ENCODE results near the gene FAM131B.
A peak's percentile ranks its signal among the peaks of the same experiment; 100 is the strongest.

Gene FAM131B

DNA sequence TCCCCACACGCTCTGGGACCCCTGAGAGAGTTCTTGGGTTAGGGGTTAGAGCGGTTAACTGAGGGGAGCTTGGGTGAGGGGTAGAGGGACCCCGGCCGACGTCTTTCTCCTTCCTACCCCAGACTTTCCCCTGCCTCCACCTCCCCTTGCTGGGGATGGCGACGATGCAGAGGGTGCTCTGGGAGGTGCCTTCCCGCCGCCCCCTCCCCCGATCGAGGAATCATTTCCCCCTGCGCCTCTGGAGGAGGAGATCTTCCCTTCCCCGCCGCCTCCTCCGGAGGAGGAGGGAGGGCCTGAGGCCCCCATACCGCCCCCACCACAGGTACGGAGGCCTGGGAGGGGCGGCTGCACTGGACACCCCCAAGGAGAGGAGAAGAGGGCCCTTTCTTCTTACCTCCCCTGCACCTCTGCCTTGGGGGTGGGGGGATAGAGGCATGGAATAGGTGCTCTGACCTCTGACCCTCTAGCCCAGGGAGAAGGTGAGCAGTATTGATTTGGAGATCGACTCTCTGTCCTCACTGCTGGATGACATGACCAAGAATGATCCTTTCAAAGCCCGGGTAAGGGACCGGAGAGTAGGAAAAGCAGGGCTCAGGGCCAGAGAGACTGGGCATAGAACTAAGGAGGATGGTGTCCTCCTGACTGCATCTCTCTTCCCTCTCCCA is 19.7 kb upstream of the FAM131B start:
- Histone ChIP-seq H3K27ac (ENCODE audit: low read depth, low read length) (peak overlapping the region; percentile 51), H3K27me3 (ENCODE audit: control insufficient read depth in 1 of 2, insufficient read depth in 2 of 2, low read length in 2 of 2) (no peaks in the 10 kb centered on the region), H3K9me3 (ENCODE audit: control insufficient read depth in 1 of 2, low read length in 2 of 2) (no peaks in the 10 kb centered on the region), H3K4me3 (ENCODE audit: low read depth in 1 of 2, low read length in 2 of 2) (peak overlapping the region; percentile 82 to 92), H3K4me1 (ENCODE audit: control insufficient read depth in 1 of 2, insufficient read depth in 2 of 2, low read length in 2 of 2) (peaks cover 53 to 63% of the 10 kb centered on the region in 2 donors), H3K9ac (ENCODE audit: low read depth in 1 of 2, low read length in 2 of 2) (peak overlapping the region; percentile 76 to 88), H3K36me3 (ENCODE audit: control insufficient read depth in 1 of 2, insufficient read depth in 2 of 2, low read length in 2 of 2) (peaks cover 3 to 4% of the 10 kb centered on the region in 2 donors)

DNA sequence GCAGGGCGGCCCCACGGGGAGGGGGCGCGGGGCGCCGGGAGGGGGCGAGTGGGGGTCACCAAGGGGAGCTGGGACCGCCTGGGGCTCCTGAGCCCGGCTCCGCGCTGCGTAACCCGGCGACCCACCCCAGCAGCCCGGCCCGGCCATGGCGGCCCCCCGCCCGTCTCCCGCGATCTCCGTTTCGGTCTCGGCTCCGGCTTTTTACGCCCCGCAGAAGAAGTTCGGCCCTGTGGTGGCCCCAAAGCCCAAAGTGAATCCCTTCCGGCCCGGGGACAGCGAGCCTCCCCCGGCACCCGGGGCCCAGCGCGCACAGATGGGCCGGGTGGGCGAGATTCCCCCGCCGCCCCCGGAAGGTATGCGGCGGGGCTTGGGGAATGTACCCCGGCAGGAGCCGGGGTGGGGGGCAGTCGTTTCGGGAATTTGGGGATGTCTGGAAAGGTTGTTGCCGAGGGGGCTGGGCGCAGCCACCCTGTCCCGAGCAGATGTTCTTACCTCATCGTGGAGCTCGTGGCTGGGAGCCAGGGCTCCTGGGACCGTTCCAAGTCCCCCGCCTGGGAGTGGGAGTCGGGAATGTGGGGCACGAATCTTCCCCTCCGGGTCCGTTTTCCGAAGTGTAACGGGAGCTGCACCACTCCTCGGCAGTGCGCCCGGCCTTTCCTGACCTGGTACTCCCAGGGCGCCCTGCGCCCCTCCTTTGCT is 19.1 kb upstream of the FAM131B start:
- Histone ChIP-seq H3K4me1 (ENCODE audit: control insufficient read depth in 1 of 2, insufficient read depth in 2 of 2, low read length in 2 of 2) (peaks cover 47 to 56% of the 10 kb centered on the region in 2 donors), H3K36me3 (ENCODE audit: control insufficient read depth in 1 of 2, insufficient read depth in 2 of 2, low read length in 2 of 2) (peaks cover 3 to 4% of the 10 kb centered on the region in 2 donors), H3K27me3 (ENCODE audit: control insufficient read depth in 1 of 2, insufficient read depth in 2 of 2, low read length in 2 of 2) (no peaks in the 10 kb centered on the region), H3K27ac (ENCODE audit: low read depth, low read length) (peak overlapping the region; percentile 98), H3K4me3 (ENCODE audit: low read depth in 1 of 2, low read length in 2 of 2) (peak overlapping the region; percentile 82 to 92), H3K9me3 (ENCODE audit: control insufficient read depth in 1 of 2, low read length in 2 of 2) (no peaks in the 10 kb centered on the region), H3K9ac (ENCODE audit: low read depth in 1 of 2, low read length in 2 of 2) (peak overlapping the region; percentile 76 to 88)

DNA sequence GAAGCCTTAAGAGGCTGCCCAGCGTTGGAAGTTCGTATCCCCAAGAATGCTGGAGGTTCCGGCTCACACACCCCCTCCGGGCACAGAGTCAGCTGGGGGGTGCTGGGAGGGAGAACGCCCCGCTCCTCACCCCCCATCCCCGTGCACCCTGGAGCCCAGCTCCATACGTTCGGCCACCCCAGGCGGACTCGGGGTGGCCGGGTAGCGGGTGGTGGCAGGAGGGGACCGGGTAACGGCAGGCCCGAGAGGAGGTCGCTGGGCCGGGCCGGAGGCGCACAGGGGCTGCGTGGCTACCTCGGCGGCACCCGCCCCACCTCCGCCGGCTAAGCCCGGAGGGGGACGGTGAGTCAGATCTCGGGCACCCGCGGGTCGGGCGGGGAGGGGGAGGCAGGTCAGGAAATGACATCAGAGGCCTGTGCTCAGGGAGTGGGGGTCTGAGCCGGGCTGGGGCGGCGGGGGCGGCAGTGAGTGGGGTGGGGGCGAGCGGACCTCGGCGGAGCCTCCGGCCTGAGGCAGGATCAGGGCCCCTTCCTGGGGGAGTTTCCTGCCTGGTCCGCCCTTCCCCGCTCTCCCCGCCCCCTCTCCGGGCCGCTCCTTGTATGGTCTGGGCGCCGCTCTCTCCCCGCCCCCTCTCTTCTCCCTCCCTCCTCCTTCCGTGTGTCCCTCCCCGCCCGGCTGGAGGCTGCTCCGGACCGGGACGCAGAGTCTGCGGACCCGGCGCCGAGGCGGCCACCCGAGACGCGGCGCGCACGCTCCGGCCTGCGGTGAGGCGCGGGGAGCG is 18.3 kb upstream of the FAM131B start, which contains the start of gene ZYX:
ZYX (plus strand) TSS at position 700 of the 781 bp plus-strand sequence. CDS start 227 bp downstream, outside the sequence.
- H3K4me3 ChIP-seq (ENCODE audit: low read depth in 1 of 2, low read length in 2 of 2) = peak within 1 kb of the TSS; percentile 82 to 92
- peaks cover 47 to 52% of the 10 kb centered on the region in 2 donors for H3K4me1 ChIP-seq (ENCODE audit: control insufficient read depth in 1 of 2, insufficient read depth in 2 of 2, low read length in 2 of 2)
- H3K9me3 ChIP-seq (ENCODE audit: control insufficient read depth in 1 of 2, low read length in 2 of 2) = no peaks in the 10 kb centered on the region
- no peaks in the 10 kb centered on the region for H3K27me3 ChIP-seq (ENCODE audit: control insufficient read depth in 1 of 2, insufficient read depth in 2 of 2, low read length in 2 of 2)
- peaks cover 3 to 4% of the 10 kb centered on the region in 2 donors for H3K36me3 ChIP-seq (ENCODE audit: control insufficient read depth in 1 of 2, insufficient read depth in 2 of 2, low read length in 2 of 2)
- H3K9ac ChIP-seq (ENCODE audit: low read depth in 1 of 2, low read length in 2 of 2) = peak within 1 kb of the TSS; percentile 84 to 99
- H3K27ac ChIP-seq (ENCODE audit: low read depth, low read length) = peak within 1 kb of the TSS; percentile 98

DNA sequence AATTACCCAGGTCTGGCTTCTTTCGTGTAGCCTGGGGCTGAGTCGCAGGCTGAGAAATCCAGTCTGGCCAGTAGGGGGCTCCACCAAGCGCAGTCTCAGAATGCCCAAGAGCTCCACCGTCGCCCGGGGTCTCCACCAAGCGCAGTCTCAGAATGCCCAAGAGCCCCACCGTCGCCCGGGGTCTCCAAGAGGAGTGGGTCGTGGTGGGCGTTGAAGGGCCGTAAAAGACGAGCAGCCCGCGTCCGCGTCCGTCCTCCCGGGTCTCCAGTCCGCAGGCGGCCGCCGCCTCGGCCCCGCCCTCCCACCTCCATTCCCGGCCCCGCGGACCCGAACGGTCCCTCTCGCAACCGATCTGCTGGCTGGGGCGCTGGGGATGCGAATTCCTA is 17.7 kb upstream of the FAM131B start:
- Histone ChIP-seq H3K9ac (ENCODE audit: low read depth in 1 of 2, low read length in 2 of 2) (peak overlapping the region; percentile 84 to 99), H3K4me3 (ENCODE audit: low read depth in 1 of 2, low read length in 2 of 2) (peak overlapping the region; percentile 82 to 92), H3K27ac (ENCODE audit: low read depth, low read length) (peak overlapping the region; percentile 98), H3K9me3 (ENCODE audit: control insufficient read depth in 1 of 2, low read length in 2 of 2) (no peaks in the 10 kb centered on the region), H3K36me3 (ENCODE audit: control insufficient read depth in 1 of 2, insufficient read depth in 2 of 2, low read length in 2 of 2) (peaks cover 3 to 4% of the 10 kb centered on the region in 2 donors), H3K27me3 (ENCODE audit: control insufficient read depth in 1 of 2, insufficient read depth in 2 of 2, low read length in 2 of 2) (no peaks in the 10 kb centered on the region), H3K4me1 (ENCODE audit: control insufficient read depth in 1 of 2, insufficient read depth in 2 of 2, low read length in 2 of 2) (peaks cover 47 to 55% of the 10 kb centered on the region in 2 donors)

DNA sequence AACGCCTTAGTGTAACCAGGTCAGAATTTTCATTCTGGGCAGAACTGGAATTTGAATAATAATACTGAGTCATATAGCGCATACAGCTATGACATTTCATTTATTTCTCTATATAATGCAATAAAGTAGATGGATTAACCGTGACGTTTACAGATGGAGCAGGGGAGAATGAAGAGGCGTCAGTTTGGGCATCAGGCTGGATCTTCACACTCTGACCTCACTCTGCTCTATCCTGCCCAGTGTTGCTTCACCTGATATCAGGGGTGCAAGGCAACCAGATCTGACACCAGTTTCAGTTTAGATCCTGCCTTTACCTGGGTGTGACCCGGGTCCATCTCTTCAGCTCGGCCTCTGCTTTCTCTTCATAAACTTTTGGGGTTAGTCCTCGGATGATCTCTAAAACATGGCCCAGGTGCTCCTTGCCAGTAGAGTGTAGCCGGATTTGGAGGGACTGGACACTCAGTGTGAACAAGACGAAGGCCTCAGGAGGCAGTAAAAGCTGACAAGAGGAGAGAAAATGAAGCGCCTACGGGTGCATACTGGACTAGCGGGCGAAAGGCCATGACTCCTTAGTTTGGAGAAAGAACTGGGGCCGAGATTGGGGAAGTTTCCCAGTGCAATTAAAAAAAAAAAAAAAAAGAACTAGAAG is 17.2 kb upstream of the FAM131B start:
- Histone ChIP-seq H3K4me1 (ENCODE audit: control insufficient read depth in 1 of 2, insufficient read depth in 2 of 2, low read length in 2 of 2) (peaks cover 42 to 53% of the 10 kb centered on the region in 2 donors), H3K27ac (ENCODE audit: low read depth, low read length) (peak overlapping the region; percentile 80)

DNA sequence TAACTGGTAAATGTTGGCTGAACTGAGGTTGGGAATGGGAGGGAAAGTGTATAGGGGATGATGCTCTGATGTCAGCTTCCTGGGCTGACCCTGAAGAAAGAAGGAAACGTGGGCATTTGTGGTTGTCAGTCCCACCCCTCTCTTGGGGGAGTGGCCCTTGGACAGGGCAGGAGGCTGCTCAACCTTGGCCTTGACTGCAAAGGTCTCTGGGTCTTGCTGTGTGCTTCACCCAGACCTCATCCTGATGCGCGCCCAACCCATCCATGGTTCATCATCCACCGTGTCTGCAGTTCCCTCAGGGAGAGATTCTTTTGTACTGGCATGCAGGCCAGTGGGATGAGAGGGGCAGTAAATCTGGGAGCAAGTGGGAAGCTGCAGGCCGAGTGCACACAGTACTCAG is 13.9 kb upstream of the FAM131B start:
- H3K9ac ChIP-seq (ENCODE audit: low read depth in 1 of 2, low read length in 2 of 2) = no peak overlapping the region
- H3K36me3 ChIP-seq (ENCODE audit: control insufficient read depth in 1 of 2, insufficient read depth in 2 of 2, low read length in 2 of 2) = no peaks in the 10 kb centered on the region
- H3K27ac ChIP-seq (ENCODE audit: low read depth, low read length) = no peak overlapping the region
- no peaks in the 10 kb centered on the region for H3K9me3 ChIP-seq (ENCODE audit: control insufficient read depth in 1 of 2, low read length in 2 of 2)
- no peaks in the 10 kb centered on the region for H3K27me3 ChIP-seq (ENCODE audit: control insufficient read depth in 1 of 2, insufficient read depth in 2 of 2, low read length in 2 of 2)
- H3K4me1 ChIP-seq (ENCODE audit: control insufficient read depth in 1 of 2, insufficient read depth in 2 of 2, low read length in 2 of 2) = peaks cover 22 to 32% of the 10 kb centered on the region in 2 donors
- H3K4me3 ChIP-seq (ENCODE audit: low read depth in 1 of 2, low read length in 2 of 2) = no peak overlapping the region

More for the DNA sequence above, 17.2 kb upstream of the FAM131B start:
- Histone ChIP-seq H3K4me3 (ENCODE audit: low read depth in 1 of 2, low read length in 2 of 2) (peak overlapping the region; percentile 82 to 92), H3K9ac (ENCODE audit: low read depth in 1 of 2, low read length in 2 of 2) (peak overlapping the region; percentile 84 to 99), H3K9me3 (ENCODE audit: control insufficient read depth in 1 of 2, low read length in 2 of 2) (no peaks in the 10 kb centered on the region), H3K36me3 (ENCODE audit: control insufficient read depth in 1 of 2, insufficient read depth in 2 of 2, low read length in 2 of 2) (peaks cover 0 to 4% of the 10 kb centered on the region in 2 donors), H3K27me3 (ENCODE audit: control insufficient read depth in 1 of 2, insufficient read depth in 2 of 2, low read length in 2 of 2) (no peaks in the 10 kb centered on the region)

DNA sequence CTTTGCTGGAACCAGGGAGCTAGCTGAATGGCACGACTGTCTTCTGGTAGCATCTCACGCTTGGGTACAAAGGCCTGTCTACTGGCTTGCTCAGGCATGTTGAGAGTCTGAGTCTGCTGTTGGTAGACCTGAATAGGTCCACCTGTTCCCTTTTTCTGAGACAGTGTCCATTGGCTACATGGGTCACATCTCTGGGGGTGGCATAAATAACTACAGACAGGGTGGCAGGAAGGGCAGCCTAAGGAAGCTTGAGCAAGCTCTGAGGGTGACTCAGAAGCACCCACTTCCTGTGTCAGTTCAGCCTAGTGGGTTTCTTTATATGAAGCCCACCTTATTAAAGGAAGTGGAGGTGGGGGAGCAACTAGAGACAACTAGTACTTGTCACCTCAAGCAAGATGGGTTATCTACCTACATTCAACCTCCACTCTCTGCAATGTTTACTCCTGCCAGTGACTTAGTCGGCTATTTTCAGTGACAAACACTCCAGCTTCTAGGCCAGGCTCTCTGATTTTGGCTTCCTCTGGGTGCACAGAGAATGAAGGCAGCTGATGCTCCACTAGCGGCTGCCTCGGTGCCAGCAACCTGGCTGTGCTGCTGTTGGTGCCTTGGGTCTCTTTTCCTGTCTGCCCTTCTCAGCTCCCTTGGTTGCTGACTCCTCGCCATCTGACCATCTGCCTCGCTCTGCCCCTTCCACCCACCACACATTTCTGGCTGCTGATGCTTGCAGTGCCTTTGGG is 13.0 kb upstream of the FAM131B start:
- Histone ChIP-seq H3K27ac (ENCODE audit: low read depth, low read length) (no peak overlapping the region), H3K9me3 (ENCODE audit: control insufficient read depth in 1 of 2, low read length in 2 of 2) (no peaks in the 10 kb centered on the region), H3K27me3 (ENCODE audit: control insufficient read depth in 1 of 2, insufficient read depth in 2 of 2, low read length in 2 of 2) (no peaks in the 10 kb centered on the region), H3K36me3 (ENCODE audit: control insufficient read depth in 1 of 2, insufficient read depth in 2 of 2, low read length in 2 of 2) (no peaks in the 10 kb centered on the region), H3K4me3 (ENCODE audit: low read depth in 1 of 2, low read length in 2 of 2) (no peak overlapping the region), H3K4me1 (ENCODE audit: control insufficient read depth in 1 of 2, insufficient read depth in 2 of 2, low read length in 2 of 2) (peaks cover 22 to 37% of the 10 kb centered on the region in 2 donors), H3K9ac (ENCODE audit: low read depth in 1 of 2, low read length in 2 of 2) (no peak overlapping the region)

DNA sequence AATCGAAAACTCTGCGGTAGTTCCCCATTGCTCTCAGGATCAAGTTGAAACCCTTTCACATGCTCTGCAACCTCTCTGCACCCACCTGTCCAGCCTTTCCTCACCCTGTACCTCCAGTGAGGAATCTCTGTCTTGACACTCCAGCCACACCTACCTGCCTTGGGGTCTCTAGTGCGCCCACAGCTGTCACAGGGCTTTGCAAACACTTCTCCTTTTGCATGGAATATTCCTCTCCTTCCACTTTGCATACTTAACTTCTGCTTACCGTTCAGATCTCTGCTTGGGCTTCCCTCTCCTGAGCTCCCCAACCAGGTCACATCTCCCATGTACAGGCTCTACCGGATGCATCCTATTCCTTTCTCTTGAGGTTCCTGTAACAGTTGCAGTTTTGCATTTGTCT is 12.0 kb upstream of the FAM131B start:
- Histone ChIP-seq H3K4me3 (ENCODE audit: low read depth in 1 of 2, low read length in 2 of 2) (no peak overlapping the region), H3K4me1 (ENCODE audit: control insufficient read depth in 1 of 2, insufficient read depth in 2 of 2, low read length in 2 of 2) (peaks cover 24 to 41% of the 10 kb centered on the region in 2 donors), H3K9me3 (ENCODE audit: control insufficient read depth in 1 of 2, low read length in 2 of 2) (no peaks in the 10 kb centered on the region), H3K27me3 (ENCODE audit: control insufficient read depth in 1 of 2, insufficient read depth in 2 of 2, low read length in 2 of 2) (no peaks in the 10 kb centered on the region), H3K9ac (ENCODE audit: low read depth in 1 of 2, low read length in 2 of 2) (no peak overlapping the region), H3K27ac (ENCODE audit: low read depth, low read length) (no peak overlapping the region), H3K36me3 (ENCODE audit: control insufficient read depth in 1 of 2, insufficient read depth in 2 of 2, low read length in 2 of 2) (no peaks in the 10 kb centered on the region)

DNA sequence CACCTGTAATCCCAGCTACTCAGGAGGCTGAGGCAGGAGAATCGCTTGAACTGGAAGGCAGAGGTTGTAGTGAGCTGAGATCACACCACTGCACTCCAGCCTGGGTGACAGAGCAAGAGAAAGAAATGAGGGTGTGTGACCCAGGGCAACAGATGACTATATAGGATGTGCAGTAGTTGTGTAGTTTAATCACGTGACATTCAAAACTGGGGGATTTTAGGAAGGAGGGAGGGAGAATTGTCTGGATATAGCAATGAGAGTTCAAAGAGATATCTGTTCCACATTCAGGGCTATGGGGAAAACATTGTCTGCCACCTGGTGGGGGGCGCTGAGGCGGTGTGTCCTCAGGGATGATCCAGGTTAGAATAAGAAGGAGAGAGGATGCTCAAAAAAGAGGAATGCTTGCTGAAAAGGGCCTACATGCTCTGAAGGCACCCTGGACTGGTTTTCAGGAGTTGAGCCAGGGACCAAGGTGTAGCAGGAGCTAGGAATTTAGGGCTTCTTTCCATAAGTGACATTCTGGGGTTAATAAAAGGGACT is 10.8 kb upstream of the FAM131B start:
- Histone ChIP-seq H3K9ac (ENCODE audit: low read depth in 1 of 2, low read length in 2 of 2) (no peak overlapping the region), H3K27ac (ENCODE audit: low read depth, low read length) (no peak overlapping the region)

More for the DNA sequence above, 10.8 kb upstream of the FAM131B start:
- Histone ChIP-seq H3K4me3 (ENCODE audit: low read depth in 1 of 2, low read length in 2 of 2) (no peak overlapping the region), H3K9me3 (ENCODE audit: control insufficient read depth in 1 of 2, low read length in 2 of 2) (no peaks in the 10 kb centered on the region), H3K27me3 (ENCODE audit: control insufficient read depth in 1 of 2, insufficient read depth in 2 of 2, low read length in 2 of 2) (no peaks in the 10 kb centered on the region), H3K4me1 (ENCODE audit: control insufficient read depth in 1 of 2, insufficient read depth in 2 of 2, low read length in 2 of 2) (peaks cover 22 to 42% of the 10 kb centered on the region in 2 donors), H3K36me3 (ENCODE audit: control insufficient read depth in 1 of 2, insufficient read depth in 2 of 2, low read length in 2 of 2) (no peaks in the 10 kb centered on the region)

All from duodenal mucosa (tissue), 2 donors.